ENCODE data around the gene PELI2.

GRCh38 chr14:56224229-56224628, 106.0 kb downstream of the PELI2 start:
- TF ChIP-seq CTCF (conservative IDR thresholded peaks at IDR 0.05 in 1 of 2, IDR thresholded peaks at IDR 0.05 in 1 of 2; ENCODE audit: low read depth in 1 of 2, low read length in 2 of 2) (no peak), EZH2 (IDR thresholded peaks at IDR 0.05; ENCODE audit: low read length, missing control alignments) (no peak)
